Karpas-422 (cell line): ENCODE results near the gene POC1A. TPM values are rescaled to one million over a fixed set of nuclear protein-coding genes. Genes with fewer than 3 reads are reported as not detected.

ENCODE experiments used
- DNase-seq: peaks from one replicate; pipeline ENCODE4 v3.0.0-alpha.2; 2015
- H2AFZ ChIP-seq: fragments of 200-600 bp; sonication (generic); 2 replicates; pipeline ENCODE4 v1.6.1; 2014; ENCODE audit warnings: antibody characterized with exemption, low read length, mixed read lengths
- H3K27ac ChIP-seq: fragments of 200-600 bp; sonication (generic); 2 replicates; pipeline ENCODE4 v1.5.1; 2014; ENCODE audit warnings: mild to moderate bottlenecking, low read length, moderate library complexity
- H3K27me3 ChIP-seq: fragments of 200-600 bp; sonication (generic); 2 replicates; pipeline ENCODE4 v1.6.1; 2014; ENCODE audit warnings: low read length, mixed read lengths
- H3K36me3 ChIP-seq: fragments of 200-600 bp; sonication (generic); 2 replicates; pipeline ENCODE4 v1.6.1; 2014; ENCODE audit warnings: low read length, mixed read lengths; ENCODE audit not compliant: insufficient read depth
- H3K4me1 ChIP-seq: fragments of 200-600 bp; sonication (generic); 2 replicates; pipeline ENCODE4 v1.6.1; 2014; ENCODE audit warnings: mild to moderate bottlenecking, low read length, mixed read lengths
- H3K4me2 ChIP-seq: fragments of 200-600 bp; sonication (generic); 2 replicates; pipeline ENCODE4 v1.6.1; 2014; ENCODE audit warnings: low read length, low read depth, mild to moderate bottlenecking; ENCODE audit not compliant: poor library complexity, severe bottlenecking
- H3K4me3 ChIP-seq: fragments of 200-600 bp; sonication (generic); 2 replicates; pipeline ENCODE4 v1.5.1; 2014; ENCODE audit warnings: mild to moderate bottlenecking, antibody characterized with exemption, low read length, mixed read lengths
- H3K79me2 ChIP-seq: fragments of 200-600 bp; sonication (generic); 2 replicates; pipeline ENCODE4 v1.6.1; 2014; ENCODE audit warnings: mild to moderate bottlenecking, low read length, mixed read lengths
- H3K9ac ChIP-seq: fragments of 200-600 bp; sonication (generic); 2 replicates; pipeline ENCODE4 v1.6.0; 2014; ENCODE audit warnings: low read length
- H3K9me2 ChIP-seq: fragments of 200-600 bp; sonication (generic), shearing (Covaris generic); replicated peaks from 2 replicates; pipeline ENCODE4 v1.6.0; 2014; ENCODE audit warnings: mild to moderate bottlenecking, low read length, moderate library complexity; ENCODE audit not compliant: insufficient read depth
- H3K9me3 ChIP-seq: fragments of 300-700, 200-600 bp; sonication (generic); 2 replicates; pipeline ENCODE4 v1.6.1; 2014; ENCODE audit warnings: low read length, mixed read lengths
- H4K20me1 ChIP-seq: fragments of 200-600 bp; sonication (generic); 2 replicates; pipeline ENCODE4 v1.6.1; 2014; ENCODE audit warnings: mild to moderate bottlenecking, antibody characterized with exemption, low read length, low read depth; ENCODE audit not compliant: insufficient read depth
- total RNA-seq: library from RNA; depleted of rRNA; stranded (reverse); fragments of >200 nt; shearing (Covaris generic); gene quantifications from 2 replicates; pipeline ENCODE4 v1.2.3, GENCODE V29; 2014; ENCODE audit warnings: low replicate concordance

Gene POC1A
- total RNA-seq, 1 experiment from 2014 or later, result 12.7 TPM

DNA sequence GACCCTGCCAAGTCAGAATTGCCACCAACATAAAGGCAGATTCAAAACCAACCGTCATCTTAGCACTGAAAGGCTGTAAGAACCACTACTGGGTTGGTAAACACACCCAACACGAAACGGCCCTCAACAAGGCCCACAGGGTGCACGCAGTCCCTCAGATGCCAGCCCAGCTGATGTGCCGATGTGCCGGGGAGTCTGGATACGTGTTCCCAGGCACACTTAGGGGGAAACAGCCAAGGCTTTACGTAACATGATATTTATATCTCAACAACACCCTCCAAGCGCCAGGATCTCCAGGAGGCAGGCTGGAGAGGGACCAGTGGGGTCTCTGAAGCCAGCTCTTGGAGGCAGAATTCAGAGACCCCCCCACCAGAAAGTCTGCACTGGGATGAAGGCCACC is 14.2 kb downstream of the POC1A start:
- DNase-seq, result no peak
- no peaks in the 10 kb centered on the region for H3K36me3 ChIP-seq
- no peaks in the 10 kb centered on the region for H3K9me3 ChIP-seq
- no peak overlapping the region for H3K27ac ChIP-seq
- H3K79me2 ChIP-seq, result no peaks in the 10 kb centered on the region
- H4K20me1 ChIP-seq, result no peaks in the 10 kb centered on the region
- no peak overlapping the region for H3K4me2 ChIP-seq
- no peak overlapping the region for H2AFZ ChIP-seq
- H3K4me3 ChIP-seq, result no peak overlapping the region
- H3K4me1 ChIP-seq, result peaks cover 3% of the 10 kb centered on the region; the same call in 1 of the 2 replicates
- no peaks in the 10 kb centered on the region for H3K27me3 ChIP-seq
- no peaks in the 10 kb centered on the region for H3K9me2 ChIP-seq
- no peak overlapping the region for H3K9ac ChIP-seq

DNA sequence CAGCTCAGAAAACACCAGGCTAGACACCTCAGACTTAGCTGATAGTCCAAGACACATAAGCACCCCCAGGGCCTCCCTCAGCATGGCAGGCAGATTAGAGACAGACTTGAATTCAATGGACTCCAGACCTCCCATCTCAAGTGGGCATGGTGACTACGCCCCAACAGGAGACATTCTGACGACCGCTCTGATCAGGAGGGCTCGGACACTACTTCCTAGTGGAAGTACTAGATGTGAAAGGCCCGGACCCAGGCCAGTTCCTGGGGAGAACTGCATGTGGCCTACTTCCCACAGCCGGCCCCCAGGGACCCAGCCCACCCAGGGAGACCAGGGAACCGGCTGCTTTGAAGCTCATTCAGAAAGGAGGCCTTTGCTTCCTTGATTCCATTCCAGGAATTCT is 16.9 kb downstream of the POC1A start:
- no peak overlapping the region for H3K4me3 ChIP-seq
- no peaks in the 10 kb centered on the region for H3K4me1 ChIP-seq
- H3K27ac ChIP-seq, result no peak overlapping the region
- no peaks in the 10 kb centered on the region for H3K36me3 ChIP-seq
- H3K27me3 ChIP-seq, result no peaks in the 10 kb centered on the region
- no peak for DNase-seq
- no peaks in the 10 kb centered on the region for H3K9me2 ChIP-seq
- no peak overlapping the region for H3K9ac ChIP-seq
- no peaks in the 10 kb centered on the region for H3K79me2 ChIP-seq
- no peak overlapping the region for H3K4me2 ChIP-seq
- no peak overlapping the region for H2AFZ ChIP-seq
- no peaks in the 10 kb centered on the region for H3K9me3 ChIP-seq
- no peaks in the 10 kb centered on the region for H4K20me1 ChIP-seq

DNA sequence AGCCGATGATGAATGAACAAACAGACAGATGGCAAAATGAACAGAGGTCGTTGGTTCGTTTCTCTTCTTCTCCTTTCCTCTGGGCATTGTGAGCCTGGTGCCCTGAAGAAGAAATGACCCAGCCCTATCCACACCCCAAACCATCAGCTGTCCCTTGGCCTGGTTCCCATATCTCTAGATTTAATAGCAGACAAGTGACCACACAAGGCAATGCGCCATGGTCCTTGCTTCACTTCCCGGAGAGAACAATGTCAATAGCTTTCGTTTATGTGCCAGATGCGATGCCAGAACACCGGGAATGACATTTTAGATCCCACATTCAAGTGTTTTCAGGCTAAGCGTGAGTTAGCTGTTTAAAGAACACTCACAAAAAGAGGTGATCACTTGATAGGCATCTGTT is 17.7 kb downstream of the POC1A start:
- Histone ChIP-seq H4K20me1 (no peaks in the 10 kb centered on the region), H3K36me3 (no peaks in the 10 kb centered on the region)

DNA sequence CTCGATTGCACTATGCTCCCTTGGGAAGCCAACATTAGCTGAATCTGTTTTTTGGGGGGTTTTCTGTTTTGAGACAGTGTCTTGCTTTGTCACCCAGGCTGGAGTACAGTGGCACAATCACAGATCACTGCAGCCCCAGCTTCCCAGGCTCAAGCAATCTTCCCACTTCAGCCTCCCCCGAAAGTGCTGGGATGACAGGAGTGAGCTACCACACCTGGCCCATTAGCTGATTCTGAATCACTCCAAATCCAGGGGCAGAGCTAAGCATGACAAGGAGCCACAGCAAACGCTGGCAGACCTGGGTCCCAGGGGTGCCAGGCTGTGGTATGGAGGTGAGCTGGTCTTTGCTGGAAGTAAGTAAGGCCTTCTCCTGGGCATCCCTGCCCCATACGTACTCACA is 18.9 kb downstream of the POC1A start:
- no peaks in the 10 kb centered on the region for H3K4me1 ChIP-seq
- H3K9me3 ChIP-seq, result no peaks in the 10 kb centered on the region
- H3K4me3 ChIP-seq, result no peak overlapping the region
- no peaks in the 10 kb centered on the region for H3K36me3 ChIP-seq
- H3K4me2 ChIP-seq, result no peak overlapping the region
- H3K9me2 ChIP-seq, result no peaks in the 10 kb centered on the region
- H3K79me2 ChIP-seq, result no peaks in the 10 kb centered on the region
- DNase-seq, result no peak
- H3K27ac ChIP-seq, result no peak overlapping the region
- no peaks in the 10 kb centered on the region for H4K20me1 ChIP-seq
- H3K27me3 ChIP-seq, result no peaks in the 10 kb centered on the region
- no peak overlapping the region for H3K9ac ChIP-seq
- no peak overlapping the region for H2AFZ ChIP-seq

More for the DNA sequence above, 17.7 kb downstream of the POC1A start:
- no peak overlapping the region for H3K9ac ChIP-seq
- H3K9me2 ChIP-seq, result no peaks in the 10 kb centered on the region
- no peaks in the 10 kb centered on the region for H3K4me1 ChIP-seq
- no peak overlapping the region for H3K4me3 ChIP-seq
- H3K27me3 ChIP-seq, result no peaks in the 10 kb centered on the region
- no peaks in the 10 kb centered on the region for H3K9me3 ChIP-seq
- H2AFZ ChIP-seq, result no peak overlapping the region
- DNase-seq, result no peak
- H3K27ac ChIP-seq, result no peak overlapping the region
- no peak overlapping the region for H3K4me2 ChIP-seq
- H3K79me2 ChIP-seq, result no peaks in the 10 kb centered on the region

DNA sequence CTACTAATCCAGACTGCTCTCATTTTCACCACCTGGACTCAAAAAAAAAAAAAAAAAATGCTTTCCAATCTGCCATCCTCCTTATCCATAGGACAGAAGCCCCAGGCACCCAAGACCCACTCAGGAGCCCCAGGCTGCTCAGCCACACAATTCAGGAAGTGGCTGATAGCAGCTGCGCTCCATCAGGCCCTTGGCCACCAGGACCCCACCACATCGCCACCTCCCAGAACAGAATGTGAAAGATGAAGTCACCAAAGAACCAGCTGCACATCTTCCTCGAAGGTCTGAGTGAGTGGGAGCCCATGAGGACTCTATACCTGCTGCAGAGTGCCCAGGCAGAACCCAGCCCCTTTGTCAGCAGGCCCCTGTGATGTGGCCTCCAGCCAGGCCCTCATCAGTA is 19.5 kb downstream of the POC1A start:
- no peaks in the 10 kb centered on the region for H3K4me1 ChIP-seq
- no peak for DNase-seq
- no peaks in the 10 kb centered on the region for H3K79me2 ChIP-seq
- no peaks in the 10 kb centered on the region for H3K27me3 ChIP-seq
- H3K36me3 ChIP-seq, result no peaks in the 10 kb centered on the region
- no peak overlapping the region for H3K4me3 ChIP-seq
- H3K4me2 ChIP-seq, result no peak overlapping the region
- no peaks in the 10 kb centered on the region for H3K9me2 ChIP-seq
- H3K9ac ChIP-seq, result no peak overlapping the region
- H3K27ac ChIP-seq, result no peak overlapping the region
- H2AFZ ChIP-seq, result no peak overlapping the region
- H4K20me1 ChIP-seq, result no peaks in the 10 kb centered on the region
- no peaks in the 10 kb centered on the region for H3K9me3 ChIP-seq

DNA sequence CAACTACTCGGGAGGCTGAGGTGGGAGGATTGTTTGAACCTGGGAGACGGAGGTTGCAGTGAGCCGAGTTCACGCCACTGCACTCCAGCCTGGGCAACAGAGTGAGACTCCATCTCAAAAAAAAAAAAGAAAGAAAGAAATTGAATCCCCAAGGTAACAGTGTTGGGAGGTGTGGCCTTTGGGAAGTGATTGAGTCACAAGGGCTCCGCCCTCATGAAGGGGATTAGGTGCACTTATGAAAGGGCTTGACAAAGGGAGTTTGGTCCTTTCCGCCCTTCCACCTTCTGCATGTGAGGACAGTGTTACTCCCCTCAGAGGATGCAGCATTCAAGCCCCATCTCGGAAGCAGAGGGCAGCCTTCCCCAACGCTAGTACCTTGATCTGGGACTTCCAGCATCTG is 21.3 kb downstream of the POC1A start:
- no peaks in the 10 kb centered on the region for H3K9me2 ChIP-seq
- H3K4me1 ChIP-seq, result no peaks in the 10 kb centered on the region
- no peak overlapping the region for H3K4me2 ChIP-seq
- H3K27ac ChIP-seq, result no peak overlapping the region
- no peak for DNase-seq
- H3K79me2 ChIP-seq, result no peaks in the 10 kb centered on the region
- H4K20me1 ChIP-seq, result no peaks in the 10 kb centered on the region
- no peak overlapping the region for H3K9ac ChIP-seq
- no peak overlapping the region for H3K4me3 ChIP-seq
- H3K9me3 ChIP-seq, result no peaks in the 10 kb centered on the region
- H2AFZ ChIP-seq, result no peak overlapping the region
- no peaks in the 10 kb centered on the region for H3K27me3 ChIP-seq
- H3K36me3 ChIP-seq, result no peaks in the 10 kb centered on the region

DNA sequence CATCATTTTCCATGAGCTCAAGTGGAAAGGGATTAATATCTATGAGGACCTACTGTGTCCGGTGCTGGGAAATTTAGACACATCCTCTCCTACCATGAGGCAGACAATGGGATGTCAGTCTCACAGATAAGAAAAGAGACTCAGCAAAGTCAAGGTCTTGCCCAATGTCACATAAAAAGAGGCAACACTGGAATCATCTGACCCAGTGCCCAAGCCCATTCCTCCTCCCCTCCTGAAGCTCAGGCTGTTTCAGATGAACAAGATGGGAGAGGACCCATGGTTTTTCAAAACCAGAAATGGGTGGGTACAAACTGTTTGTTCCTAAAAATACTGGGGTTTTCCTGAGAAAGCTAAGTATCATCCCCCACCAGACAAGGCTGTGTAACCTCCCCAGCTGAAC is 22.2 kb downstream of the POC1A start:
- H3K27ac ChIP-seq, result no peak overlapping the region
- no peaks in the 10 kb centered on the region for H3K9me3 ChIP-seq
- H3K27me3 ChIP-seq, result no peaks in the 10 kb centered on the region
- H4K20me1 ChIP-seq, result no peaks in the 10 kb centered on the region
- no peak overlapping the region for H3K4me3 ChIP-seq
- H3K79me2 ChIP-seq, result no peaks in the 10 kb centered on the region
- no peak overlapping the region for H3K4me2 ChIP-seq
- DNase-seq, result no peak
- no peak overlapping the region for H3K9ac ChIP-seq
- no peaks in the 10 kb centered on the region for H3K36me3 ChIP-seq
- H3K4me1 ChIP-seq, result no peaks in the 10 kb centered on the region
- no peak overlapping the region for H2AFZ ChIP-seq
- no peaks in the 10 kb centered on the region for H3K9me2 ChIP-seq

DNA sequence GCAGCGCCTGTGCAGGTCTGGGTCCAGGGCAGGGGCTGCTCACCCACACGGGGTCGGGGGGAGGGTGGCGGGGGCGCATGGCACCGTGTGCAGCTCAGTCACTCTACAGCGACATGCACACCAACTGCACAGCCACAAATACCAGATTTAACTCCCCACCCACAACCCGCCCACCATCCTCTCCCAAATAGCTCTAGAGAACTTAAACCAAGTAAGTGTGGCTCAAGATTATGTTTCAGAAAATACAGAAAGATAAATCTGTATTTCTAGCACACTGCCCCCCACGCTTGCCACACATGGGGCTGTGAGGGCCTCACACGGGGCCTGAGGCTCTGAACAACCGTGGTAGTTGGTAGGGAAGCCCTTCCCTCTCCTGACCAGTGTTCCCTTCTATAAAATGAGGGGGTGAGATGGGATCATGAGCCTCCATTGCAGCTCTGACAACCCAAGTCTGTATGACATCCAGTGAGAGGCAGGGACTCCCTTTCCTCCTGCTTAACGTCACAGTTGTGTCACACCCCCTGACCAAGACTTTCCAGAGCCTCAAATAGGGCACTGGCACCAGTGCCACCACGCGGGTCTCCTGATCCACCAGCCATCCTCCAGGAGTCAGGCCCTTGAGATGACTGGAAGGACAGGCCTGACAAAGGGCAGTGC is 23.1 kb downstream of the POC1A start:
- Histone ChIP-seq H3K27me3 (no peaks in the 10 kb centered on the region), H3K9me2 (no peaks in the 10 kb centered on the region), H3K79me2 (no peaks in the 10 kb centered on the region), H3K4me1 (no peaks in the 10 kb centered on the region), H3K27ac (no peak overlapping the region), H3K9me3 (no peaks in the 10 kb centered on the region), H2AFZ (no peak overlapping the region), H3K9ac (no peak overlapping the region), H3K4me3 (no peak overlapping the region), H3K36me3 (no peaks in the 10 kb centered on the region), H3K4me2 (no peak overlapping the region), H4K20me1 (no peaks in the 10 kb centered on the region)
- DNase-seq, result no peak
